ENCODE results near the gene SHB.

GRCh38 chr9:38058452-38059232 lies 10.4 kb downstream of the SHB start:
- no peak for TF ChIP-seq TAF1 (IDR thresholded peaks at IDR 0.05; ENCODE audit: borderline replicate concordance, insufficient read depth, low read length)
- no peak for TF ChIP-seq REST (IDR thresholded peaks at IDR 0.05; ENCODE audit: insufficient read depth in 1 of 2, low read depth in 2 of 2, low read length in 2 of 2)
- TF ChIP-seq FOXP2 (optimal IDR thresholded peaks at IDR 0.05; ENCODE audit: borderline replicate concordance, extremely low read depth, extremely low read length, insufficient read depth), result no peak
- no peak for TF ChIP-seq POLR2AphosphoS5 (IDR thresholded peaks at IDR 0.05; ENCODE audit: low read depth, low read length)
- no peak for TF ChIP-seq SIN3A (IDR thresholded peaks at IDR 0.05; ENCODE audit: borderline replicate concordance, insufficient read depth, low read length)
